Left kidney (tissue), 2 donors: ENCODE measurements around the gene MRPS27. TPM values are rescaled to one million over a fixed set of nuclear protein-coding genes. Genes with fewer than 3 reads are reported as not detected.
"Not testable (repeated sequence)": the region's sequence is repeated elsewhere in the genome, so short reads cannot be mapped to it uniquely, and the experiment has no call there.

Experiments
- DNase-seq: peaks from one replicate; pipeline ENCODE4 v3.0.0-alpha.2; 2013
- polyA plus RNA-seq: library from polyadenylated mRNA; unstranded; fragments of 120-200 nt; gene quantifications from one replicate; pipeline ENCODE4 v1.2.1, GENCODE V29; 2013; ENCODE audit not compliant: insufficient read length

Gene MRPS27
- polyA plus RNA-seq, 1 donor: 80.1 TPM

- DNase-seq: no peak
Measured at GRCh38 chr5:72328172-72328571, 8.1 kb upstream of the MRPS27 start.

- DNase-seq: no peak
Measured at GRCh38 chr5:72326306-72326649, 6.2 kb upstream of the MRPS27 start.

- DNase-seq: no peak
Measured at GRCh38 chr5:72325566-72326305, 5.7 kb upstream of the MRPS27 start.

GRCh38 chr5:72324189-72324825, 4.3 kb upstream of the MRPS27 start:
- DNase-seq: no peak

GRCh38 chr5:72319435-72319975, 535 bp downstream of the MRPS27 start:
- DNase-seq: not testable (repeated sequence)

- DNase-seq: no peak
Measured at GRCh38 chr5:72314571-72315172, 5.4 kb downstream of the MRPS27 start.

GRCh38 chr5:72313141-72313540, 6.9 kb downstream of the MRPS27 start:
- DNase-seq: no peak

- no peak for DNase-seq
Measured at GRCh38 chr5:72308853-72309191, 11.2 kb downstream of the MRPS27 start.

- peak; percentile 95 for DNase-seq
Measured at GRCh38 chr5:72307968-72308852, 11.8 kb downstream of the MRPS27 start.

- no peak for DNase-seq
Measured at GRCh38 chr5:72307573-72307967, 12.5 kb downstream of the MRPS27 start.

- DNase-seq: no peak
Measured at GRCh38 chr5:72305194-72306142, 14.6 kb downstream of the MRPS27 start.

- DNase-seq: no peak
Measured at GRCh38 chr5:72302171-72302570, 17.9 kb downstream of the MRPS27 start.

GRCh38 chr5:72301557-72301956, 18.5 kb downstream of the MRPS27 start:
- no peak for DNase-seq

- no peak for DNase-seq
Measured at GRCh38 chr5:72300590-72301339, 19.3 kb downstream of the MRPS27 start.

- DNase-seq: no peak
Measured at GRCh38 chr5:72298711-72299110, 21.3 kb downstream of the MRPS27 start.

- not testable (repeated sequence) for DNase-seq
Measured at GRCh38 chr5:72298136-72298535, 21.9 kb downstream of the MRPS27 start.

GRCh38 chr5:72296256-72296655, 23.8 kb downstream of the MRPS27 start:
- DNase-seq: no peak

GRCh38 chr5:72295539-72295938, 24.5 kb downstream of the MRPS27 start:
- DNase-seq: no peak

GRCh38 chr5:72294473-72294872, 25.6 kb downstream of the MRPS27 start:
- DNase-seq: no peak

- no peak for DNase-seq
Measured at GRCh38 chr5:72293495-72294055, 26.5 kb downstream of the MRPS27 start.
